NCI-H524 treated with DMSO at 0.1 percent for 48 hours (cell line): ENCODE data around the gene TMPRSS15.

Source experiments
- DNase-seq: peaks from one replicate; lab custom pipeline; 2025; lab: John Stamatoyannopoulos, UW

The TMPRSS15 gene

DNA sequence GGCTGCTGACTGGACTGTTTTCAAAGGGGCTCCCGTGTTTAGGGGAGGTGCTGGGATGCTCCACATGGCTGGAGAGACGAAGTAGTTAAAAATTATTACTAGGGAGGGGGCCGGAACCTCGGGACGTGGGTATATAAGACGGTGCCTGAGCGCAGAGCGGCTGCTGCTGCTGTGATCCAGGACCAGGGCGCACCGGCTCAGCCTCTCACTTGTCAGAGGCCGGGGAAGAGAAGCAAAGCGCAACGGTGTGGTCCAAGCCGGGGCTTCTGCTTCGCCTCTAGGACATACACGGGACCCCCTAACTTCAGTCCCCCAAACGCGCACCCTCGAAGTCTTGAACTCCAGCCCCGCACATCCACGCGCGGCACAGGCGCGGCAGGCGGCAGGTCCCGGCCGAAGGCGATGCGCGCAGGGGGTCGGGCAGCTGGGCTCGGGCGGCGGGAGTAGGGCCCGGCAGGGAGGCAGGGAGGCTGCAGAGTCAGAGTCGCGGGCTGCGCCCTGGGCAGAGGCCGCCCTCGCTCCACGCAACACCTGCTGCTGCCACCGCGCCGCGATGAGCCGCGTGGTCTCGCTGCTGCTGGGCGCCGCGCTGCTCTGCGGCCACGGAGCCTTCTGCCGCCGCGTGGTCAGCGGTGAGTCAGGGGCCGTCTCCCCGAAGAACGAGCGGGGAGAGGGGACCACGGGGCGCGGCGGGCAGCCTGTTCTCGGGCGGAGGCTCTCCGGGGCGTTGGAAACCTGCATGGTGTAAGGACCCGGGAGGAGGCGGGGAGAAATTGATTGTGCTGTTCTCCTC, 158.7 kb downstream of the TMPRSS15 start, which contains the start of gene CHODL:
CHODL (plus strand) TSS at position 163 of the 793 bp plus-strand sequence; CDS start at position 554, 391 bp downstream.
- DNase-seq = no peak

- no peak for DNase-seq
These were observed 168.0 kb downstream of the TMPRSS15 start for GRCh38 chr21:18235545-18235944.

DNA sequence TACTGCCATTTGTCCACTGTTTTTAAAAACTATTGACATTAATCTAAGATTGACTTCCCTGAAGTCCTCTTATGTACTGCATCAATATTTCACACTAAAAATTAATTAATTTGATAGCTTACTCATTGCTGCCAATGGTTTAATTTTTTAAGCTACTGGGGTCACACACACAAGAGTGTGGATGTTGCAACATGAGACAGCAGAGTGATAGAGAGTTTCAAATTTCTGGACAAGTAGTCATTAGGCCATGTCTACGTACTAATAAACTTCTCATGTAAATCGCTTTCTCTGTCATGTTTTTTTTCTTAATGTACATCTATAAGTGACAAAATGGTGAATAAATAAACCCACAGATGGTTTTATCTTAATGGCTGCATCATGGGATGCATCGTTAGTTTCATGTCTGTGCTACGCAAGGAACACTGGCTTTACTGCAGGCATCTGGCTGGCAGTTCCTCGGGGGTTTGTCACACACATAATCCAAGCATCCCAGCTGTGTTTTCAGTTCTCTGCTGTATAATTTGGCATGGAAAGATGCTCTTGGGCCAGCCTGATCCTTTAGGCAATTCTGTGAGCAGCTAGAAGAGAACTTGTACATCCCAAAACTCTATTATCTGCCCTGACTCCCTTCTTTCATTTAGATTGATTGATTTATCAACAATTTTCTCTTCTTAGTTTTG, 175.4 kb downstream of the TMPRSS15 start:
- peak; percentile 74 for DNase-seq

DNA sequence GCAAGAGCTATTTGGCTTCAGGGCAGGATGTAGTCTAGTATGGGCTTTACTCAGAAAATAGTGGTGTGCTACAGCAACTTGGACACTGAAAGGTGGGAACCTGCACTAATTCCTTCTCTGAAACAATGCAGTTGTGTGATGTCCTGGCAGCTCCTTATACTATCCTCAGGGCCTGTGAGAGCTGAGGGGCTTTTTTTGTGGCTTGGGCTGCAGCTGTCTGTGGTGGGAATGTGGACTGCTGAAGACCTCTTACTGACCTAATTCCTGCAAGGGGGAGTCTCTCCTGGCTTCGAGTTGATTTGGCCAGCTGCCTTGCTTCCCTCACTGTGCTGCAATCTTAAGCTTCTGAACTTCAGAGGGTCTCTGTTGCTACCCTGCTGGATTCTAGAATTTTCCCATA, 181.2 kb downstream of the TMPRSS15 start:
- no peak for DNase-seq

- DNase-seq = no peak
These were observed 183.1 kb downstream of the TMPRSS15 start for GRCh38 chr21:18220498-18220897.
